ENCODE data around the gene FAM184B.

FAM184B gene

DNA sequence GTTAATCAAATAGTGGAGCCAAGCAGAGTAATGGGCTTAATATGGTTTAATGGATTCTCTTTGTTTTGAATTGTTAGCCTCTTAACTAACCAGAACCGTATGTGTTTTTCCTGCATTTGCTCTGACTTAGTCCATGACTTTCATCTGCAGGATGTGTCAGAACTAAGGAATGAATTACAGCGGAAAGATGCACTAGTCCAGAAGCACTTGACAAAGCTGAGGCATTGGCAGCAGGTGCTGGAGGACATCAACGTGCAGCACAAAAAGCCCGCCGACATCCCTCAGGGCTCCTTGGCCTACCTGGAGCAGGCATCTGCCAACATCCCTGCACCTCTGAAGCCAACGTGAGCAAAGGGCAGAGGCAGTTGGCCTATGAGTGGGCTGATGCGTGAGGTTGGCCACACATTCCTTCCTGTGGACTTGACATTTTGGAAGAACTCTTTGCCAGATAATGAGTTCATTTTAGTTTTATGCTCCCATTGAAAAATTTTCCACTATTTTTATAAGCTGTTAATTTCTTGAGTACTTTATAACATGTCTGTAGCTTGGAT, 157.9 kb downstream of the FAM184B start:
- DNase-seq, result no peak

DNA sequence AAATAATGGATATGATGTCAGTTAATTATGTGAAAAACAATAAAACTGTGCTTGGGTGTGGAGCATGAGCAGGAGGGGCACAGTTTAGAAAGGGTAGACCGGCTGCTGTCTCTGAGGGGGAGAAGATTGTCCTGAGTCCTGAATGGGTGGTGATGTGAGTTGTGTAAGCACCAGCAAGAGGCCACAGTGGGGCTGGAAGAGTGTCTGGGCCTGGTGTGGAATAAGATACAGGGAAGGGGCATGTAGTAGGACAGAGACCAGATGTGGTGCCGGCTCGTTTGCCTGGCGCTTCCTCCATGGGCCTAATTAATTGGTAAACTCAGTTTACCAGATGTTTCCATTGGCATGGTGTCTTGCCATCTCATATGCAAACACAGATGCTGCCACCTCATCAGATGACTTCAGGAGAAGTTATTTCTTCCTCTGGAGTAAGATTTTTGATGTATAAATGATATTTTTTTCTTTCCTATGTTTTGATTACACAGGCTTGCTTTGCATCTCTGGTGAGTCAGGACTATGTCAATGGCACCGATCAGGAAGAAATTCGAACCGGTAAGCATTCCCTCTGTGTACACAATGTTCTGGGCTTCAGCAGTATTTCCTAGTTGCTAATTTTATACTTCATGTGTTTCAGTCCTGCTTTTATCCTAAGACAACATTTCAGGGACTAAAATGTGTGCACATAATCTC, 161.9 kb downstream of the FAM184B start:
- DNase-seq, result no peak

DNA sequence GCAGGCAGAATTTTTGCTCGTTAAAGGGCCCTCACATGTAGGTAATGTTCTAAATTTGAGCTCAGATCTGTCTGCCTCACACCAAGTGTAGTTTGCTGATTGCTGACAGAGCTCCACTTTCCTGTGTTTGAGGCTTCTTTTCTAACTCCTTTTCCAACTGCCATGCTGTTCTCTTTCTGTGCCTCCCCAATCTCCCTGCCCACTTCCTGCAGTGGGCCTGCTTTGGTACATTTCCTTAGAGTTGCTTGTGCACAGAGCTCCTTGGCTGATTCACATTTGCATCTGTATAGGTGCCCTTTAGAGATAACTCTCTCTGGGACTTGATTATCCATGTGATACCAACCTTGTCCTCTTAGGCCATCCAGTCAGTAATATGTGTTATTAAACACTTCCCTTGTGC, 162.5 kb downstream of the FAM184B start:
- DNase-seq, result no peak

DNA sequence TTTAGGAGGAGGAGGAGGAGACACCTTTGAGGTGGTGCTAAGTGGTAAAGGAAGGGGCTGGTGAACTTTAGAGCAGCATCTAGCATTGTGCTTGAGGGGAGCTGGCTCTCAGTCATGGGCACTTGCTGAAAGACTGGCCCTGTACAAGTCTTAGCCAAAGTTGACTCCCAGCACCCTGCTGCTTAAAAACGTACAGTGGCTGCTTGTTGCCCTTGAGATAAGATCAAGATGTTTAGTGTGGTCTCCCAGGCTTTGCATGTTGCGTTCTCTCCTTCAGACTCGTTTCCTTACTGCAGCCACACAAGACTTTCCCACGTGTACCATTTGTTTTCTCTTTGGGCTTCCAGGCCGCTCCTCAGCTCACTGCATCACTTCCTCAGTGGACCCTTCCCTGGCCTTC, 165.1 kb downstream of the FAM184B start:
- DNase-seq, result no peak

DNA sequence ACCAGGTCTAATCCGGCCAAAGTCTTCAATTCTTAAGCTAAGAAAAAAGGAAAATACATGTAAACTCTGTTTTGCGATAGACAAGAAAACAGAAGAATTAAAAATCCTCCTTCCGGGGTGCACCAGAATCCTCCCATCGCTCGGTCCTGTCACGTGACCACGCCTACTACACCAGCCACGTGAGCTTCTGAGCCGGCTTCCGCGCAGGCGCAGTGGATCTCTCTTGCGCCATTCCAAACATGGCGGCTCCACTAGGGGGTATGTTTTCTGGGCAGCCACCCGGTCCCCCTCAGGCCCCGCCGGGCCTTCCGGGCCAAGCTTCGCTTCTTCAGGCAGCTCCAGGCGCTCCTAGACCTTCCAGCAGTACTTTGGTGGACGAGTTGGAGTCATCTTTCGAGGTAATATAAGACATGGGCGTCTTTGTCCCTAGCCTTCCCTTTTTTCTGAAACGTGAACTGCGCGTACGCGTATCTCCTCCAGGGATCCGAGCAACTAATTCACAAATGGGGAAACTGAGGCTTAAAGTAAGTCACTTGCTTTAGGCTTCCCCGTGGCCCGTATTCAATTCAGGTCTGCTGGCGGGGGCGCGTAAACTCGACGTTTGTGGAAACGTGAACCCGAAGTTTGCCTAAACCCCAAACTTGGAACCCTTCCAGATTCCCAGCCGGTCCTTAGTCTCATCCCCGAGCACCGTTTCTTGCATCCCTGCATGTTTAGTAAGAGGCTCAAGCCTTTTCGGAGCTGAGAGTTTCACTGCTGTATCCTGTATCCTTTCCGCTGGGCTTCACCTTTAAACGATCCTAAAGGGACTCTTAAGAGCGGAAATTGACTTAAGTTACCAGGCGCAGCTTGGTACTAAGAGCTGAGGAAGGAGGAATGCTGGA, 166.8 kb downstream of the FAM184B start, which contains the start of gene MED28:
TSS of gene MED28 (plus strand) at position 226 of the 884 bp plus-strand sequence. CDS start at position 240, 14 bp downstream.
- DNase-seq, result peak; percentile 95

DNA sequence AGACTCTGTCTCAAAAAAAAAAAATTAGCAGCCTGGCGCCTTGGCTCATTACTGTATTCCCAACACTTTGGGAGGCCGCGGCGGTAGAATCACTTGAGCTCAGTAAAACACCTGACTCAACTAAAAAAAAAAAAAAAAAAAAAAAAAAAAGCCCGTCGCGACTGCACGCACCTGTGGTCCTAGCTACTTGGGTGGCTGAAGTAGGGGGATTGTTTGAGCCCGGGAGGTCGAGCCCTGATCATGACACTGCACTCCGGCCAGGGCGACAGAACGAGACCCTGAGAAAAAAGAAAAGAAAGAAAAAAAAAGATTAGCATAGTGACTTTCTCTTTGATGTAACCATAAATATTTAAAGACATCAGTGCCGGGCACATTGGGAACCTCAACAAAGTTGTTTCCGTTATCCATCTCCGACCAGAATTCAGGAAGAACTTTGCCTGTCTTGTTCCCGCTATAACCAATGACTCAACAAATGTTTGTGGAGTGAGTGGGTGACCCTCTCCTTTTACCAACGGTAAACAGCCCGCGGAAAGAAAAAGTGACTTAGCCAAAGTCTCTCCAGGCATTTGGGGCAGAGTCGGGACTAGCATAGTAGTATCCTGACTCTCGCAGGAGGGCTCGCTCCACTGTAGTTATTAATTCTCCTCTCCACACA, 167.5 kb downstream of the FAM184B start:
- DNase-seq, result no peak

DNA sequence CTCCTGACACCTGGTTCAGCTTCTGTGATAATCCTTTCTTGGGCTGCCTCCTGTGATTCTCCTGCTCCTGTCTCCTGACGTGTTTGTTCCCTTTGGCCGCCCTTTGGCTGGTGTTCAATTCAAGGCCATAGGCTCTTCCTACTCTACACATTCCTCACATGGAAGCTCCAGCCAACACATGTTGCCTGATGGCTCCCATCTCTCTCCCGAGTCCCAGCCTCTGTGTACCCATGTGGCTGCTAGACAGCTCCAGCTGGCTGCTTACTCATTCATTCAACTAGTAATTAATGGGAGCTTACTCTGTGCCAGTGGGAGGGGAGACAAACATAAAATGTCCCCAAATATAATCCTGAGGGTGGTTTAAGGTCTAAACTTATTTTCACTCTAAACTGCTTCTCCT, 176.2 kb downstream of the FAM184B start:
- DNase-seq, result no peak

DNA sequence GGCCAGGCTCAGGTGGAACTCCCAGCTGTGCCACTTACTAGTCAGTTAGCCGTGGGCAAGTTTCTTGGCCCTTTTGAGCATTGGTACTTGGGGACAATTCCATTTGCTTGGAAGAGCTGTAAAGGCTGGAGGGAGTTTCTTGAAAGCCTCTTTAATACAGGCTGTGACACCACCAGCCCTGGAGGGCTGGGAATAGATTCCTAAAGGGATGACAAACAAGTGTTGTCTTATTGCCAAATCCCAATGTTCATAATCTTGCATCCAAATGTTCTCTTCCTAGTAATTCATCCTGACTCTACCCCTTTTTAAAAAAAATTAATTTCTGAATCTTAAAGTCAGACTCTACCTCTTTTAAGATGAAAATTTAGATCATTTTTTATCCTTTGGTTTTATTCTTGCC, 181.6 kb downstream of the FAM184B start:
- no peak for DNase-seq

DNA sequence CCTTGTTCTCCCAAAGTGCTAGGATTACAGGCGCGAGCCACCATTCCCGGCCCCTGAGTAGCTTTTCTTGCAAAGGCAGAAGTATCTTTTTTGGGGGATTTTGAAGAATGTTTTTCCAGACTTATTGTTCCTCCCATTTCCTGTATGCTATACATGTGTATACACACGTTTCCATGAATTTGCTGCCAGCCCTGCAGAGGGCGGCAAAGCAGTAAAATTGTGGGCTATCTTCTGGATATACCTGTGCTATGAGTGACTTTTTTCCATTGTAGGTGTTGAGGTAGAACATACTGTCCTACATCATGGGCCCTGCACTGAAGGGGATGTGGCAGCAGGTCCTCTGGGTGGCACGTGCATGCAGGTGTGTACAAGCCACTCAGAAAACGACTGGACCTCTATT, 183.9 kb downstream of the FAM184B start:
- DNase-seq, result peak; percentile 24

DNA sequence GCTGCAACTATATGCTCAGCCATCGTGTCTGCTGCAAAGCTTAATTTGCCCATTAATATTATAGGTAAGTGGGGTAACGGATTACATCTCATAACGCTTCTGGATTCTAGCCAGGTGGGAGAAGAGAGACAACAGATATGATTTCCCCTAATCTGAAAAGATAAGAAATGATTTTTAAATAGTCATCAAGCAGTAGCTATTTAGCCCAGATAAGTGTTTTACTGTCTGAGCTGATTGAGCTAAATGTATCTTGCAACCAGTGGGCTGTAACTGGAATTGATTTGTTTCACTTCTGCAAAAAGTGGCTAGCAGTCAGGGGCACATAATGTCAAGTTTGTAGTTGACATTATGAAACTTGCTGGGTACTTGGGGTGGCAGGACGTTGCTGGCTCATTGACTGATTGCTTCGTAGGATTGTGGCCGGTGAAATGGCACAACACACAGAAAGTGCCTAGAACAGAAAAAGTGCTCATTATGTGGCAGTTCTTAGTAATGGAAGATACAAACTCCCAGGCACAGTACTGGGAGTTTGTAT, 185.9 kb downstream of the FAM184B start:
- DNase-seq, result no peak

DNA sequence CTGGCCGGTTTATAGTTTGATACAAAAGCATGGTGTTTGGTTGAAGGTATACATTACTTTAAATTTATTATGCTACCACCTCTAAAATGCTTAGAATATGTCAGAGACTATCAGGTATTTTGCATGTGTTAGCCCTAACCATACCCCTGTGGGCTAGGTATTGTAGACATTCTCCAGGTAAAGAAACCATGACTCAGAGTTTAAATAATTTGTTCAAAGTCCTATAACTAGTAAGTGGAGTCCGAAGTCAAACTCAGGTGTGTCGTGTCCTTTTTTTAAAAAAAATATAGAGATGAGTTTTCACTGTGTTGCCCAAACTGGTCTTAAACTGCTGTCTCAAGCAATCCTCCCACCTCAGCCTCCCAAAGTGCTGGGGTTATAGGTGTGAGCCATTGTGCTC, 192.1 kb downstream of the FAM184B start:
- no peak for DNase-seq

DNA sequence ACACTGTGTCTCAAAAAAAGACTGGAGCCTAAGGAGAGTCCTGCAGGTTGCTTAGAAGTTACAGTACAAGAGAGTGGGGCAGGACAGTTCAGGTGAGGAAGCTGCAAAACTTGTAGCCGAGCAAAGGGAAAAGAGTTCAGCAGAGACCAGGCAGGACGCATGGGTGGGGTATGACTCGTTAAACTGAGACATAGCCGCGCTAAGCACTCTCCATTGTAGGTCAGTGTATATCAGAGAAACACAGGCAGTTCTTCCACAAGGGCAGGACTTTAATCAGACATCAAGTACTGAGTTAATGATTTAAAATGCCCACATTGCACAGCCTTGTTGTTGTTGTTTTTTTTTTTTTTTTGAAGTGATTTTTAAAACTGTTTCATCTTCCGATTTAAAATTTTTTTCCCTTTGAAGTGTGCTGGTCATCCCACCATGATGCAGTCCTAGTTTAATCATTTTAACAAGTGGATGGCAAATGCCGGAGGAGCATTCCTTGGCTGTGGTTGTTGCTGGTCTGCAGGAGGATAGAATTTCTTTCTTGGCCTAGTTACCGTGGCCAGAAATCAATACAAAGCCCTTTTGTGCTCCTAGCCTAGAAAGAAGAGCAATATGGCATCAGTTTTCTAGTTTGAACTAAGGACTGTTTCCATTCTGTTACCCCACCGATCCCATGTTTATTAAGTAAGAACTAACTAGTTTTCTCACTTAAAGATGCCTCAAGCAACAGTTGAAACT, 194.2 kb downstream of the FAM184B start:
- no peak for DNase-seq

DNA sequence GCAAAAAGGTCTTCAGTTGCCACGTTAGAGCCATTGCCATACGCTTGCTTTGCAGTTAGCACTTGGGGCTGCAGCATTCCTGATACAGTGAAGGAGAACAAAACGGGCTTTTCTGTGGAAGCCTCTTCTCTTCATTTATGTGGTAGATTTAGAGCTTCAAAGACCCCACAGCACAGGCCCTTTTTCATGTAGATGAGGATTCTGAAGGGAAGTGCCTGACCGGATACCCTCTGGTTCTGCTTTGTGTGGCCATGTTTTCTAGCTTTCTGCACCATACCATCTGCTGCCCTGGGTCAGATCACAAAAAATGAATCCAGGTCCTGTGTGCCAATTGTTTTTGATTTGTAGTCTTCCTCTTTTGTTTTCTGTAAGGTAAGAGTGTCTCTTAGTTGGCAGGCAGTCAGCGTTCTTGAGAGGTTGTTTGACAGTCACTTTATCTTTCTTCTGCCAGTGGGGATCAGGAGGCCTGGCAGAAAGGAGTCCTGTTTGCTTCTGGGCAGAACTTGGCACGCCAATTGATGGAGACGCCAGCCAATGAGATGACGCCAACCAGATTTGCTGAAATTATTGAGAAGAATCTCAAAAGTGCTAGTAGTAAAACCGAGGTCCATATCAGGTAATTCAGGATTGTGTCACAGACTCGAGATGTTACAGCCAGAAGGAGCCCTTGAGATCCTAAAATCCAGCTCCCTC, 196.8 kb downstream of the FAM184B start:
- no peak for DNase-seq

DNA sequence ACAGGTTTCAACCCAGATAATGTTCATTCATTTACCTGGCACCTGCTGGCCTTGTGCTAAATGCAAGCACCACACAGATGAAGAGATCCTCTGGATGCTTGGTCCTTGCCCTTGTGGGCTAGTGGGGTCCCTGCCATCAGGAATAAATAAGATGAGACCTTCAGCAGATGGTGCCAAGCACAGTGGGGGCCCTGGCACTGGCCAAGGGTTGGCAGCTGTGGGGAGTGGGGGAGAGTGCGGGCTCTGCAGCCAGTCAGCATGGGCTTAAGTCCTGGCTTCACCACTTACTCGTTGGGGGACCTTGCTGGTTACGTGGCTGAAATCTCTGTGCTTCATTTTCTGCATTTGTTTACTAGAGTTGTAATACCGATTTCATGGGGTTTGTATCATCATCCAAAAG, 197.5 kb downstream of the FAM184B start:
- no peak for DNase-seq

DNA sequence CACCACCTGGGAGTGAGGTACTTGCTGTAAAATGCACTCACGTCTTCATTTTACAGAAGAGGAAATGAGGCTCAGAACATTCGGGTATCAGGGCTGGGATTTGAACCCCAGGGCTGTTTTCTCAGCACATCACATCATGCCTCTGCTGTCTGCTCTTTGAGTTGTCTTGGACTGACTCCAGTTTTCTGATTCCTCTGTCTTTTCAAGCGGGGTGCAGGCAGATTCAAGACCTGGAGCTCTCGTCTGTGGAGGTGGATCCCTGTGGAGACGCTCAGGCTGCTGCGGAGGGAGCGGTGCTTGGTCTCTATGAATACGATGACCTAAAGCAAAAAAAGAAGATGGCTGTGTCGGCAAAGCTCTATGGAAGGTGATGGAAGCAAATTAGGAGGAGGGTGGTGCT, 198.1 kb downstream of the FAM184B start:
- DNase-seq, result no peak

DNA sequence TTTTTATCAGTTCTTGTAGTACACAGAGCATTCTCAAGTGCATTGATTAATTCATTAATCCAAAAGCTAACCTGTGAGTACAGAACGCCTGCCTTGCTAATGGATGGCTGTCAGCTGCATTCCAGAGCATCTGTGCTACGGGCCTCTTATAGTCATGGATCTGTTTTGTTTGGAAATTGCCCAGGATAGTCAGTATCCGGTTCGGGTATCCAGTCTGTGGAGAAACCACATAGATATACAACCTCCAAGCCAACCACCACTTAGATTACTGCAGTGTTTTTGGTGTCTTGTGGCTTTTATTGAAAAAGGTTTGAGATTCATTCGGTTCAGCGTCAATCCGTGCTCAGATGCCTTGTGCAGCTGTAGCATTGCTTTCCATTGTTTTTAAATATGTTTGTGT, 200.5 kb downstream of the FAM184B start:
- no peak for DNase-seq
